Smooth muscle cell (in vitro differentiated cells): Measurements from ENCODE around the gene DYNC2H1. TPM values are rescaled to one million over a fixed set of nuclear protein-coding genes. Genes with fewer than 3 reads are reported as not detected.

Experiments used
- DNase-seq: peaks from one replicate; lab custom pipeline; 2025; ENCODE audit not compliant: unreplicated experiment; lab: John Stamatoyannopoulos, UW
- H2AFZ ChIP-seq: fragments of 200-600 bp; sonication (generic); 2 replicates; pipeline ENCODE4 v1.6.0; 2016; ENCODE audit warnings: antibody characterized with exemption, low read depth, mild to moderate bottlenecking
- H3F3A ChIP-seq: fragments of 200-600 bp; sonication (generic); 2 replicates; pipeline ENCODE4 v1.6.0; 2017; ENCODE audit warnings: antibody characterized with exemption, low read depth
- H3K27ac ChIP-seq: fragments of 200-600 bp; sonication (generic); 2 replicates; pipeline ENCODE4 v1.5.1; 2016; ENCODE audit warnings: low read depth, mild to moderate bottlenecking
- H3K27me3 ChIP-seq: fragments of 200-600 bp; sonication (generic); 2 replicates; pipeline ENCODE4 v1.6.1; 2016; ENCODE audit warnings: low read depth, mild to moderate bottlenecking
- H3K36me3 ChIP-seq: fragments of 200-600 bp; sonication (generic); 2 replicates; pipeline ENCODE4 v1.5.1; 2016; ENCODE audit warnings: low read depth
- H3K4me1 ChIP-seq: fragments of 200-600 bp; sonication (generic); 2 replicates; pipeline ENCODE4 v1.5.1; 2016; ENCODE audit warnings: low read depth
- H3K4me2 ChIP-seq: fragments of 200-600 bp; sonication (generic); 2 replicates; pipeline ENCODE4 v1.6.0; 2016; ENCODE audit warnings: mild to moderate bottlenecking
- H3K4me3 ChIP-seq: fragments of 200-600 bp; sonication (generic); 2 replicates; pipeline ENCODE4 v1.5.1; 2016; ENCODE audit warnings: mild to moderate bottlenecking
- H3K79me2 ChIP-seq: fragments of 200-600 bp; sonication (generic); 2 replicates; pipeline ENCODE4 v1.6.0; 2016; ENCODE audit warnings: low read depth, mild to moderate bottlenecking
- H3K9ac ChIP-seq: fragments of 200-600 bp; sonication (generic); 2 replicates; pipeline ENCODE4 v1.6.0; 2016; ENCODE audit warnings: low read depth
- H3K9me3 ChIP-seq: fragments of 200-600 bp; sonication (generic); replicated peaks from 2 replicates; pipeline ENCODE4 v1.5.1; 2016; ENCODE audit warnings: low read depth
- H4K20me1 ChIP-seq: fragments of 200-600 bp; sonication (generic); 2 replicates; pipeline ENCODE4 v1.6.0; 2016; ENCODE audit warnings: low read depth
- CTCF ChIP-seq: fragments of 200-600 bp; sonication (generic); IDR thresholded peaks from 2 replicates; pipeline ENCODE4 v1.5.1; 2017; ENCODE audit warnings: borderline replicate concordance, mild to moderate bottlenecking, antibody characterized with exemption; ENCODE audit not compliant: insufficient read depth, poor library complexity, severe bottlenecking
- WGBS: methylation state at CpG from one replicate; pipeline ENCODE4 v1.1.7; 2016; ENCODE audit warnings: low lambda C conversion rate; 5-methylcytosine and 5-hydroxymethylcytosine counted together
- polyA plus RNA-seq: library from polyadenylated mRNA; unstranded; fragments of >200 nt; fragmentation: Nextera tagmentation; extraction: Ambion mirVana; gene quantifications from 2 replicates; pipeline ENCODE4 v1.2.1, GENCODE V29; 2016
- total RNA-seq: library from RNA; depleted of rRNA; stranded (reverse); fragments of >200 nt; gene quantifications from 2 replicates; pipeline ENCODE4 v1.2.3, GENCODE V29; 2014

The DYNC2H1 gene
- total and polyA plus RNA-seq, 2 experiments from 2014 or later, result 2.3 to 10.8 TPM

GRCh38 chr11:103295704-103296103, 186.5 kb downstream of the DYNC2H1 start:
- H3K9me3 ChIP-seq, result peaks cover 22% of the 10 kb centered on the region
- 95% methylated on average over 5 of the region's 5 CpGs for WGBS
- peaks cover 19% of the 10 kb centered on the region for H3K36me3 ChIP-seq
- DNase-seq, result no peak
- no peak overlapping the region for H3K4me2 ChIP-seq
- H2AFZ ChIP-seq, result no peak overlapping the region
- no peaks in the 10 kb centered on the region for H3K27me3 ChIP-seq
- H3K27ac ChIP-seq, result no peak overlapping the region
- H3F3A ChIP-seq, result no peaks in the 10 kb centered on the region
- no peaks in the 10 kb centered on the region for H3K79me2 ChIP-seq
- H3K4me3 ChIP-seq, result no peak overlapping the region
- TF ChIP-seq CTCF, result no peak
- H3K9ac ChIP-seq, result no peak overlapping the region
- H4K20me1 ChIP-seq, result no peaks in the 10 kb centered on the region
- H3K4me1 ChIP-seq, result peaks cover 7% of the 10 kb centered on the region

GRCh38 chr11:103297900-103298299, 188.7 kb downstream of the DYNC2H1 start:
- Histone ChIP-seq H3K9ac (no peak overlapping the region), H3K4me3 (no peak overlapping the region), H3K27ac (no peak overlapping the region), H3K9me3 (peaks cover 14% of the 10 kb centered on the region), H3K4me2 (no peak overlapping the region), H3K4me1 (peaks cover 7% of the 10 kb centered on the region), H4K20me1 (no peaks in the 10 kb centered on the region), H2AFZ (no peak overlapping the region), H3F3A (no peaks in the 10 kb centered on the region), H3K27me3 (no peaks in the 10 kb centered on the region), H3K36me3 (peaks cover 19% of the 10 kb centered on the region), H3K79me2 (no peaks in the 10 kb centered on the region)
- no peak for DNase-seq
- TF ChIP-seq CTCF, result no peak
- WGBS, result 90% methylated on average over 3 of the region's 3 CpGs

- no peak for DNase-seq
- no peak overlapping the region for H3K4me3 ChIP-seq
- no peak for TF ChIP-seq CTCF
- no peaks in the 10 kb centered on the region for H3K79me2 ChIP-seq
- WGBS, result 92% methylated on average over 3 of the region's 3 CpGs
- H2AFZ ChIP-seq, result no peak overlapping the region
- H3K9ac ChIP-seq, result no peak overlapping the region
- H3K4me1 ChIP-seq, result peaks cover 8% of the 10 kb centered on the region
- no peak overlapping the region for H3K4me2 ChIP-seq
- no peaks in the 10 kb centered on the region for H3K9me3 ChIP-seq
- H3F3A ChIP-seq, result no peaks in the 10 kb centered on the region
- no peak overlapping the region for H3K27ac ChIP-seq
- no peaks in the 10 kb centered on the region for H3K27me3 ChIP-seq
- no peaks in the 10 kb centered on the region for H3K36me3 ChIP-seq
- no peaks in the 10 kb centered on the region for H4K20me1 ChIP-seq
Observed at GRCh38 chr11:103315248-103315647, 206.0 kb downstream of the DYNC2H1 start.

- Histone ChIP-seq H3K4me2 (no peak overlapping the region), H2AFZ (no peak overlapping the region), H3K4me3 (no peak overlapping the region), H3K4me1 (peaks cover 8% of the 10 kb centered on the region), H3K36me3 (no peaks in the 10 kb centered on the region), H3F3A (no peaks in the 10 kb centered on the region), H3K9me3 (no peaks in the 10 kb centered on the region), H3K27me3 (no peaks in the 10 kb centered on the region), H3K79me2 (no peaks in the 10 kb centered on the region), H4K20me1 (no peaks in the 10 kb centered on the region), H3K27ac (peak overlapping the region; percentile 47), H3K9ac (no peak overlapping the region)
- WGBS, result 63% methylated on average over 3 of the region's 3 CpGs
- no peak for TF ChIP-seq CTCF
- DNase-seq, result no peak
Observed at GRCh38 chr11:103317118-103317517, 207.9 kb downstream of the DYNC2H1 start.
